ENCODE measurements around the gene KCTD19. TPM values are rescaled to one million over a fixed set of nuclear protein-coding genes. Genes with fewer than 3 reads are reported as not detected.
"Not testable (repeated sequence)": the region's sequence is repeated elsewhere in the genome, so short reads cannot be mapped to it uniquely, and the experiment has no call there.

Gene KCTD19
- polyA plus RNA-seq (2013, experiment 1 of 2), result 0.25 TPM
- 0.57 TPM for polyA plus RNA-seq (2013, experiment 2 of 2)

- Histone ChIP-seq H3K9ac (ENCODE audit: low read depth, low read length) (peak within 1 kb of the TSS; percentile 63; the same call in 1 of the 2 replicates), H3K27me3 (ENCODE audit: insufficient read depth, low read length) (peaks cover 24% of the 10 kb centered on the region; the same call in 1 of the 2 replicates), H3K4me3 (ENCODE audit: low read length) (peak within 1 kb of the TSS; percentile 58), H3K4me1 (ENCODE audit: insufficient read depth, low read length) (no peaks in the 10 kb centered on the region), H3K27ac (ENCODE audit: low read depth, low read length) (no peak within 1 kb of the TSS), H3K36me3 (ENCODE audit: insufficient read depth, low read length) (no peaks in the 10 kb centered on the region), H3K9me3 (ENCODE audit: insufficient read depth, low read depth, low read length) (no peaks in the 10 kb centered on the region)
- WGBS, result 4% methylated on average over 61 of the region's 61 CpGs
Measured at GRCh38 chr16:67326472-67327309, at the start of gene KCTD19, which contains the start of gene LRRC36. KCTD19 (minus strand) TSS chr16:67326741; CDS start chr16:67326707, 34 bp downstream. LRRC36 (plus strand) TSS chr16:67326815; CDS start chr16:67326863, 48 bp downstream.

- not testable (repeated sequence) for H3K27ac ChIP-seq (ENCODE audit: low read depth, low read length); H3K9ac ChIP-seq (ENCODE audit: low read depth, low read length); H3K4me3 ChIP-seq (ENCODE audit: low read length); H3K4me1 ChIP-seq (ENCODE audit: insufficient read depth, low read length); H3K27me3 ChIP-seq (ENCODE audit: insufficient read depth, low read length); H3K36me3 ChIP-seq (ENCODE audit: insufficient read depth, low read length); H3K9me3 ChIP-seq (ENCODE audit: insufficient read depth, low read depth, low read length)
- 98% methylated on average over 8 of the region's 11 CpGs for WGBS
Measured at GRCh38 chr16:67376012-67376411, 49.5 kb upstream of the KCTD19 start.

- Histone ChIP-seq H3K36me3 (ENCODE audit: insufficient read depth, low read length) (no peaks in the 10 kb centered on the region), H3K4me1 (ENCODE audit: insufficient read depth, low read length) (no peaks in the 10 kb centered on the region), H3K27me3 (ENCODE audit: insufficient read depth, low read length) (peaks cover 20% of the 10 kb centered on the region; the same call in 1 of the 2 replicates), H3K27ac (ENCODE audit: low read depth, low read length) (no peak overlapping the region), H3K9me3 (ENCODE audit: insufficient read depth, low read depth, low read length) (no peaks in the 10 kb centered on the region), H3K4me3 (ENCODE audit: low read length) (no peak overlapping the region), H3K9ac (ENCODE audit: low read depth, low read length) (no peak overlapping the region)
Measured at GRCh38 chr16:67372664-67373063, 46.1 kb upstream of the KCTD19 start.

- no peaks in the 10 kb centered on the region for H3K4me1 ChIP-seq (ENCODE audit: insufficient read depth, low read length)
- no peak overlapping the region for H3K4me3 ChIP-seq (ENCODE audit: low read length)
- no peaks in the 10 kb centered on the region for H3K36me3 ChIP-seq (ENCODE audit: insufficient read depth, low read length)
- WGBS, result 90% methylated on average over 4 of the region's 4 CpGs
- H3K27me3 ChIP-seq (ENCODE audit: insufficient read depth, low read length), result peaks cover 25% of the 10 kb centered on the region; the same call in 1 of the 2 replicates
- H3K9ac ChIP-seq (ENCODE audit: low read depth, low read length), result no peak overlapping the region
- H3K27ac ChIP-seq (ENCODE audit: low read depth, low read length), result no peak overlapping the region
- no peaks in the 10 kb centered on the region for H3K9me3 ChIP-seq (ENCODE audit: insufficient read depth, low read depth, low read length)
Measured at GRCh38 chr16:67370661-67371060, 44.1 kb upstream of the KCTD19 start.

- H3K36me3 ChIP-seq (ENCODE audit: insufficient read depth, low read length), result no peaks in the 10 kb centered on the region
- H3K9ac ChIP-seq (ENCODE audit: low read depth, low read length), result no peak overlapping the region
- no peak overlapping the region for H3K4me3 ChIP-seq (ENCODE audit: low read length)
- H3K27ac ChIP-seq (ENCODE audit: low read depth, low read length), result no peak overlapping the region
- 0 out of 2 replicates have a peak, but pooled peaks cover 4% of the 10 kb centered on the region for H3K4me1 ChIP-seq (ENCODE audit: insufficient read depth, low read length)
- H3K27me3 ChIP-seq (ENCODE audit: insufficient read depth, low read length), result peaks cover 36% of the 10 kb centered on the region; the same call in 1 of the 2 replicates
- H3K9me3 ChIP-seq (ENCODE audit: insufficient read depth, low read depth, low read length), result no peaks in the 10 kb centered on the region
Measured at GRCh38 chr16:67364600-67365235, 38.2 kb upstream of the KCTD19 start.

GRCh38 chr16:67361038-67361437 is 34.5 kb upstream of the KCTD19 start:
- Histone ChIP-seq H3K4me1 (ENCODE audit: insufficient read depth, low read length) (0 out of 2 replicates have a peak, but pooled peaks cover 4% of the 10 kb centered on the region), H3K9me3 (ENCODE audit: insufficient read depth, low read depth, low read length) (no peaks in the 10 kb centered on the region), H3K27me3 (ENCODE audit: insufficient read depth, low read length) (peaks cover 17% of the 10 kb centered on the region; the same call in 1 of the 2 replicates), H3K9ac (ENCODE audit: low read depth, low read length) (no peak overlapping the region), H3K27ac (ENCODE audit: low read depth, low read length) (no peak overlapping the region), H3K36me3 (ENCODE audit: insufficient read depth, low read length) (no peaks in the 10 kb centered on the region), H3K4me3 (ENCODE audit: low read length) (no peak overlapping the region)
- WGBS, result 89% methylated on average over 3 of the region's 3 CpGs

GRCh38 chr16:67359540-67360269 is 33.2 kb upstream of the KCTD19 start:
- WGBS, result 88% methylated on average over 8 of the region's 8 CpGs
- H3K36me3 ChIP-seq (ENCODE audit: insufficient read depth, low read length); H3K9ac ChIP-seq (ENCODE audit: low read depth, low read length): not testable (repeated sequence)

GRCh38 chr16:67357561-67357960 is 31.0 kb upstream of the KCTD19 start:
- Histone ChIP-seq H3K9ac (ENCODE audit: low read depth, low read length) (no peak overlapping the region), H3K27ac (ENCODE audit: low read depth, low read length) (no peak overlapping the region), H3K27me3 (ENCODE audit: insufficient read depth, low read length) (no peaks in the 10 kb centered on the region; the same call in 1 of the 2 replicates), H3K36me3 (ENCODE audit: insufficient read depth, low read length) (no peaks in the 10 kb centered on the region), H3K9me3 (ENCODE audit: insufficient read depth, low read depth, low read length) (no peaks in the 10 kb centered on the region), H3K4me3 (ENCODE audit: low read length) (no peak overlapping the region), H3K4me1 (ENCODE audit: insufficient read depth, low read length) (no peaks in the 10 kb centered on the region)
- 82% methylated on average over 4 of the region's 4 CpGs for WGBS

More at GRCh38 chr16:67359540-67360269, 33.2 kb upstream of the KCTD19 start:
- H3K4me3 ChIP-seq (ENCODE audit: low read length); H3K9me3 ChIP-seq (ENCODE audit: insufficient read depth, low read depth, low read length); H3K4me1 ChIP-seq (ENCODE audit: insufficient read depth, low read length); H3K27ac ChIP-seq (ENCODE audit: low read depth, low read length): not testable (repeated sequence)
- peaks cover 10% of the 10 kb centered on the region; the same call in 1 of the 2 replicates for H3K27me3 ChIP-seq (ENCODE audit: insufficient read depth, low read length)

GRCh38 chr16:67356396-67356795 is 29.9 kb upstream of the KCTD19 start:
- H3K9me3 ChIP-seq (ENCODE audit: insufficient read depth, low read depth, low read length), result no peaks in the 10 kb centered on the region
- no peaks in the 10 kb centered on the region; the same call in 1 of the 2 replicates for H3K27me3 ChIP-seq (ENCODE audit: insufficient read depth, low read length)
- H3K4me1 ChIP-seq (ENCODE audit: insufficient read depth, low read length), result no peaks in the 10 kb centered on the region
- WGBS, result 87% methylated on average over 3 of the region's 3 CpGs
- H3K36me3 ChIP-seq (ENCODE audit: insufficient read depth, low read length), result no peaks in the 10 kb centered on the region
- H3K4me3 ChIP-seq (ENCODE audit: low read length), result no peak overlapping the region
- no peak overlapping the region for H3K27ac ChIP-seq (ENCODE audit: low read depth, low read length)
- H3K9ac ChIP-seq (ENCODE audit: low read depth, low read length), result no peak overlapping the region

GRCh38 chr16:67352463-67352862 is 25.9 kb upstream of the KCTD19 start:
- H3K9ac ChIP-seq (ENCODE audit: low read depth, low read length); H3K27ac ChIP-seq (ENCODE audit: low read depth, low read length); H3K4me3 ChIP-seq (ENCODE audit: low read length); H3K36me3 ChIP-seq (ENCODE audit: insufficient read depth, low read length); H3K4me1 ChIP-seq (ENCODE audit: insufficient read depth, low read length); H3K9me3 ChIP-seq (ENCODE audit: insufficient read depth, low read depth, low read length); H3K27me3 ChIP-seq (ENCODE audit: insufficient read depth, low read length): not testable (repeated sequence)
- WGBS, result 89% methylated on average over 2 of the region's 3 CpGs

- no peaks in the 10 kb centered on the region for H3K4me1 ChIP-seq (ENCODE audit: insufficient read depth, low read length)
- no peaks in the 10 kb centered on the region for H3K36me3 ChIP-seq (ENCODE audit: insufficient read depth, low read length)
- 100% methylated on average over 1 of the region's 1 CpG for WGBS
- no peaks in the 10 kb centered on the region for H3K9me3 ChIP-seq (ENCODE audit: insufficient read depth, low read depth, low read length)
- no peak overlapping the region for H3K4me3 ChIP-seq (ENCODE audit: low read length)
- no peak overlapping the region for H3K9ac ChIP-seq (ENCODE audit: low read depth, low read length)
- H3K27ac ChIP-seq (ENCODE audit: low read depth, low read length), result no peak overlapping the region
- H3K27me3 ChIP-seq (ENCODE audit: insufficient read depth, low read length), result no peaks in the 10 kb centered on the region; the same call in 1 of the 2 replicates
Measured at GRCh38 chr16:67350324-67350723, 23.8 kb upstream of the KCTD19 start.
